ENCODE data around the gene SMCO1.
"Not testable (repeated sequence)": the region's sequence is repeated elsewhere in the genome, so short reads cannot be mapped to it uniquely, and the experiment has no call there.

SMCO1 gene

DNA sequence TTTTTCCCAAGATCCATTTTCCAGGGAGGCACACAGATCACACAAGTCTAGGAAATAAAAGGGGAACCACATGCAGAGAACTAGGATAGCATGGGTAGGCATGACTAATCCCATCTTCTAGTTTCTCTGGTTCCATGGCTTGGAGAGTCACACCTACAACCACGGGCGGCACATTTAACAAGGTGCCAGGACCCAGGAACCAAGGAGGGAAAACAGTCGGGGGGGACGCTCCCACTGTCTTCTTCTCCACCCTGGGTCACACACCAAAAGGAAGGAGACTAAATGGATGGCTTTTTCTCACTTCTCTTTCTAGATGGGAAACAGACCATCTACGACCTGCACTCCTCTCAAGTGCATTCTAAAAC, 4.6 kb upstream of the SMCO1 start:
- no peak for DNase-seq

GRCh38 chr3:196518966-196519717, 4.0 kb upstream of the SMCO1 start:
- peak; percentile 43 to 50 for DNase-seq

GRCh38 chr3:196517919-196518318, 2.8 kb upstream of the SMCO1 start:
- peak; percentile 23 to 58 for DNase-seq

DNA sequence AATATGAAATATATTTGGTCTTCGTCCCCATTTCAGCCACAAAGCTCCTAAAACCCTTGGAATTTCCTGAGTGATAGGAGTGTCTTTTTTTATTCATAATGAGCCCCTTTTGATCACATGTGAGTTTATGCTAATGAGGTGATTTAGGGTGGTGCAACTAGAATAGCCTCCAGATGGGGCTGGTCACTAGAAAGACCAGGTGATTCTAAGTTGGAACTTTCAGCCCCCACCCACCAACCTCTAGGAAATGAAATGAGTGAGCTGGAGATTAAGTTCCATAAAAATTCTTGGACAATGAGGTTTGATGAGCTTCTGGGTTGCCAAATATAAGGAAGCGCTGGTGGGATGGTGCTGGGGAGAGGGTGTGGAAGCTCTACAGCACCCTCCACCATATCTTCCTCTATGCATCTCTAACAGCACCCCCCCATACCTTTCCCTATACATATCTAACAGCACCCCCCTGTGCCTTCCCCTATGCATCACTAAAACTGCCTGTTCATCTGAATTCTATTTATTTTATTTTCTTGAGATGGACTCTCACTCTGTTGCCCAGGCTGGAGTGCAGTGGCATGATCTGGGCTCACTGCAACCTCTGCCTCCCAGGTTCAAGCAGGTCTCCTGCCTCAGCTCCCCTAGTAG, 2.1 kb upstream of the SMCO1 start:
- no peak for DNase-seq

GRCh38 chr3:196514350-196514716, 813 bp downstream of the SMCO1 start:
- no peak for DNase-seq

DNA sequence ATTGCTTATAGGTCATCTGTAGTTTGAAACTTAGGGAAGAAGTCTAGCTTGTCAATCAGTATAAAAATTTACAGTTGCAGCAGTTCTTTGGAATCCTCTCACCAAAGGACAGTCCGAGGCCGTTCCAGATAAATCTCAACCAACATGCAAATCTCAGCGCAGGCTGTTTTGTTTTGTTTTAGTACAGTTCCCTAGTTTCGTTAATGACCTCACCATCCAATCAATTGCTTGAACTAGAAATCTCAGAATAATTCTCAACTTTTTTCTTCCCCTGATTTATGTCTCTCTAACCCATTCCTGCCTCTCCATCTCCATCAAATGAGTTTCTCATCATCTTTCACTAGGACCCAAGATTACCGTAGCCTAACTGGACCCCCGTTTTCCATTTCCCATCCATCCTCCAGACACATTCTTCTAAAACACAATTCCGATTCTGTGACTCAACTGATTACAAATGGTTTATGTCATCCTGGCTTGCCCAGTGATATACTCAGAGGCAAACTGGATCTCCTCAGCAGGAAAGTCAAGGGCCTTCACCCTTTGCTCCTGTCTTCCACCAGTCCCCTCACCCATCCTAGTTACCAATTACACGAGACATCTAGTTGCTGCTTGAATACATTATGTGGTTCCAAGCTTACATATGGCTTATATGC, 1.3 kb downstream of the SMCO1 start:
- no peak for DNase-seq

DNA sequence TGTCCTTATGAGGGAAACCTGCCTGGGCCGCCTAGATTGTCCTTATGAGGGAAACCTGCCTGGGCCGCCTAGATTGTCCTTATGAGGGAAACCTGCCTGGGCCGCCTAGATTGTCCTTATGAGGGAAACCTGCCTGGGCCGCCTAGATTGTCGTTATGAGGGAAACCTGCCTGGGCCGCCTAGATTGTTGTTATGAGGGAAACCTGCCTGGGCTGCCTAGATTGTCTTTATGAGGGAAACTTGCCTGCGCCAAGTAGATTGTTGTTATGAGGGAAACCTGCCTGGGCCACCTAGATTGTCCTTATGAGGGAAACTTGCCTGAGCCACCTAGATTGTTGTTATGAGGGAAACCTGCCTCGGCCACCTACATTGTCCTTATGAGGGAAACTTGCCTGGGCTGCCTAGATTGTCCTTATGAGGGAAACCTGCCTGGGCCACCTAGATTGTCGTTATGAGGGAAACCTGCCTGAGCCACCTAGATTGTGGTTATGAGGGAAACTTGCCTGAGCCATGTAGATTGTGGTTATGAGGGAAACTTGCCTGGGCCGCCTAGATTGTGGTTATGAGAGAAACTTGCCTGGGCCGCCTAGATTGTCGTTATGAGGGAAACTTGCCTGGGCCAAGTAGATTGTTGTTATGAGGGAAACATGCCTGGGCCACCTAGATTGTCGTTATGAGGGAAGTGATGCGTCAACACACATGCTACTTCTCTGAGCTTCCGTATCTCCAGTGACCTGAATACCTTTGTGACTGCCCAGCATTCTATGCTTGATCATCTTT, 3.3 kb downstream of the SMCO1 start:
- DNase-seq: not testable (repeated sequence)

DNA sequence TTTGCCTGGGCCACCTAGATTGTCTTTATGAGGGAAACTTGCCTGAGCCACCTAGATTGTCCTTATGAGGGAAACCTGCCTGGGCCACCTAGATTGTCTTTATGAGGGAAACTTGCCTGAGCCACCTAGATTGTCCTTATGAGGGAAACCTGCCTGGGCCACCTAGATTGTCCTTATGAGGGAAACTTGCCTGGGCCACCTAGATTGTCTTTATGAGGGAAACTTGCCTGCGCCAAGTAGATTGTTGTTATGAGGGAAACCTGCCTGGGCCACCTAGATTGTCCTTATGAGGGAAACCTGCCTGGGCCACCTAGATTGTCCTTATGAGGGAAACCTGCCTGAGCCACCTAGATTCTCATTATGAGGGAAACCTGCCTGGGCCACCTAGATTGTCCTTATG, 4.0 kb downstream of the SMCO1 start:
- DNase-seq: not testable (repeated sequence)

- no peak for DNase-seq
Observed at GRCh38 chr3:196506687-196507086, 8.5 kb downstream of the SMCO1 start.

GRCh38 chr3:196504556-196504955, 10.6 kb downstream of the SMCO1 start:
- no peak for DNase-seq

- DNase-seq: not testable (repeated sequence)
Observed at GRCh38 chr3:196504077-196504398, 11.1 kb downstream of the SMCO1 start.

- peak; percentile 76 to 82 for DNase-seq
Observed at GRCh38 chr3:196503196-196504076, 11.7 kb downstream of the SMCO1 start, which contains the start of gene RNF168. Gene RNF168, minus strand, starts transcription at chr3:196503768. Its CDS starts 595 bp downstream, at chr3:196503173.

DNA sequence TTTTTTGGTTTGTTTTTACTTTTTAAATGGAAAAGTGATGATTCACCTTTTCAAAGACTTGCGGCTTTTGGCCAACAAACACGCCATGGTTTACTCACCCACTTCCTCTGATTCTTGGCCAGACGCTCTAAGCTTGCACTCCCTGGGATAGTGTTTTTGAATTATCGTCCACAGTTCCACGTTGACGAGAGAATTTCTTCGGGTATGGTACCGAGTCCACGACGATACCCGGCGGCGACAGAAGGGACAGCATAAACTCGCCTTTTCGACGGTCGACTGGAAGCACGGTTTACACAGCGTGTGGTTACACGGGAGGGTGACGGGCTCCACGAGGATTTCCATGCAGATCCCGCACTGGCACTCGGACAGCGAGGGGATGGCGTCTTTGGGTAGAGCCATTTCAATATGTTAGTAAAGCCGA, 12.4 kb downstream of the SMCO1 start:
- no peak for DNase-seq

DNA sequence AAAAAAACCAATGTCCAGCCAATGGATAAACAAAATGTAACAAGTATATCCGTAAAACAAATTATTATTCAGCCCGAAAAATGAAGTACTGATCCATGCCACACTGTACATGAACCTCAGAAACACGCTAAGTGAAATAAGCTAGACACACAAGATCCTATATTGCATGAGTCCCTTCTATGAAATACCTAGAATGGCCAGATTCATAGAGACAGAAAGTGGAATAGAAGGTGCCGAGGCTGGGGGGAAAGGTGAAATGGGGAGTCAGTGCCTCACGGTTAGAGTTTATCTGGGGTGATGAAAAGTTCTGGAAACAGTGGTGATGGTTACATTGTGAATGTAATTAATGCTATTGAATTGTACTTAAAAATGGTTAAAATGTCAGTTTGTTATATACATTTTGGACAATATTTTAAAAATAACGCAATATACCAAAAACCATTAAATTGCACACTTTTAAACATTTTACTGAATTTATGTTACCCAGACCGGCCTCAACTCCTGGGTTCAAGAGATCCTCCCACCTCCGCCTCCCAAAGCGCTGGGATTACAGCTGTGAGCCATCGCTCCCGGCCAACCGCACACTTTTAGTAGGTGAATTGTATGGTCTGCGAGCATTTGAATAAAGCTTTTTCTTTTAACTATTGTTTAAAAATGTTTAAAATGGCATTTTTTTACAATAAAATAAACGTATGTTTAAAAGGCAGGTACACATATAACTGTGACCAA, 13.7 kb downstream of the SMCO1 start:
- no peak for DNase-seq

GRCh38 chr3:196499807-196500524, 15.2 kb downstream of the SMCO1 start:
- no peak for DNase-seq

GRCh38 chr3:196499061-196499460, 16.1 kb downstream of the SMCO1 start:
- DNase-seq: no peak

- no peak for DNase-seq
Observed at GRCh38 chr3:196498297-196498696, 16.8 kb downstream of the SMCO1 start.

GRCh38 chr3:196496183-196496582, 19.0 kb downstream of the SMCO1 start:
- no peak for DNase-seq

- DNase-seq: no peak
Observed at GRCh38 chr3:196493292-196493691, 21.9 kb downstream of the SMCO1 start.

DNA sequence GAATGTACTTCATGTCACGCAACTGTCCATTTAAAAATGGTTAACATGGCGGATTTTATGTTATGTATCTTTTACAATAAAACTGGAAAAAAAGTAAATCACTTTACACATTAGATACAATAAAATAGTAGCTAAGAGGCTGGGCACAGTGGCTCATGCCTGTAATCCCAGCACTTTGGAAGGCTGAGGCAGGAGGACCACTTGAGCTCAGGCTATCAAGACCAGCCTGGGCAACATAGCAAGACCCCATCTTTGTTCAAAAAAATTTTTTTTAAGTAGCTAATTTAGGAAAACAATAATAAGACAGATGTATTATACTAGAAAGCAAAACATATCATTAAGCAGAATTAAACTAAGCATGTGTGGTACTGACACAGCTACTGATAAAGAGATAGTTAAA, 23.1 kb downstream of the SMCO1 start:
- no peak for DNase-seq

- DNase-seq: no peak
Observed at GRCh38 chr3:196489747-196490146, 25.4 kb downstream of the SMCO1 start.
